Psoas muscle (tissue), 7 donors: ENCODE measurements around the gene ART4. TPM values are rescaled to one million over a fixed set of nuclear protein-coding genes. Genes with fewer than 3 reads are reported as not detected.

Experiments
- polyA plus RNA-seq, 3 donors: library from polyadenylated mRNA; stranded (reverse); fragments of 200-250 nt; gene quantifications; one replicate each; pipeline ENCODE4 v1.2.3, GENCODE V29; 2013
- total RNA-seq, 4 donors: library from RNA; stranded (reverse); fragmentation: NEBNext Ultra II Directional in 2 of 4; extraction: Animal tissue kit (Norgen Biotek cat#: 25700) in 2 of 4; gene quantifications; one replicate each; pipeline versions ENCODE4 v1.2.1 to v1.2.4, GENCODE V29; 2021 to 2023
- donor health status: healthy with polysubstance abuse.
- donor health status: DM: no; HTN: no; CAD: no; lungs with moderate emphysema.
- donor health status: Bipolar disorder and iron deficiency.
- donor health status: healthy.
- donor health status: DM: no; HTN: no; CAD: no.
- donor health status: DM: no; HTN: no; CAD: no.
- donor health status: DM: yes; HTN: yes; CAD: no.

ART4 gene
- total and polyA plus RNA-seq, 7 donors = 0.14 to 0.39 (median 0.17) TPM; not detected in 2

Other genes starting within 250 kb of the ART4 start
- gene GUCY2C, start 146.9 kb downstream of the ART4 start, total RNA-seq = under 1 TPM in 1 of 4 donors, not detected in 3; 0.11 TPM
- under 1 TPM in 1 of 3 donors, not detected in 2; 0.13 TPM for gene GUCY2C, start 146.9 kb downstream of the ART4 start, polyA plus RNA-seq
- gene WBP11, start 40.0 kb downstream of the ART4 start, total RNA-seq = 10 to 100 TPM; 34.6 to 68.0 (median 58.3) TPM
- 10 to 100 TPM; 22.7 to 48.7 (median 43.0) TPM for gene WBP11, start 40.0 kb downstream of the ART4 start, polyA plus RNA-seq
- 1 to 10 TPM in 3 of 4 donors, under 1 TPM in 1; 0.78 to 2.3 (median 1.6) TPM for gene C12orf60, start 39.9 kb downstream of the ART4 start, total RNA-seq
- 1 to 10 TPM in 2 of 3 donors, under 1 TPM in 1; 0.49 to 4.0 (median 1.8) TPM for gene C12orf60, start 39.9 kb downstream of the ART4 start, polyA plus RNA-seq
- gene SMCO3, start 29.3 kb downstream of the ART4 start, total RNA-seq = not detected
- under 1 TPM in 2 of 3 donors, not detected in 1; 0.04 to 0.05 TPM for gene SMCO3, start 29.3 kb downstream of the ART4 start, polyA plus RNA-seq
- 100 to 1,000 TPM in 1 of 4 donors, 10 to 100 TPM in 3; 60.2 to 159 (median 82.0) TPM for gene MGP, start 42.3 kb upstream of the ART4 start, total RNA-seq
- 10 to 100 TPM; 57.3 to 83.5 (median 57.5) TPM for gene MGP, start 42.3 kb upstream of the ART4 start, polyA plus RNA-seq
- gene ERP27, start 95.0 kb upstream of the ART4 start, total RNA-seq = under 1 TPM in 3 of 4 donors, not detected in 1; 0.17 to 0.42 (median 0.24) TPM
- gene ERP27, start 95.0 kb upstream of the ART4 start, polyA plus RNA-seq = under 1 TPM; 0.05 to 0.09 (median 0.08) TPM
- 10 to 100 TPM; 27.1 to 41.4 (median 29.9) TPM for gene ARHGDIB, start 118.1 kb upstream of the ART4 start, total RNA-seq
- 10 to 100 TPM; 23.9 to 44.0 (median 39.4) TPM for gene ARHGDIB, start 118.1 kb upstream of the ART4 start, polyA plus RNA-seq
- gene PDE6H, start 129.5 kb upstream of the ART4 start, total RNA-seq = not detected
- gene PDE6H, start 129.5 kb upstream of the ART4 start, polyA plus RNA-seq = not detected